ENCODE measurements around the gene XRCC1.

DNA sequence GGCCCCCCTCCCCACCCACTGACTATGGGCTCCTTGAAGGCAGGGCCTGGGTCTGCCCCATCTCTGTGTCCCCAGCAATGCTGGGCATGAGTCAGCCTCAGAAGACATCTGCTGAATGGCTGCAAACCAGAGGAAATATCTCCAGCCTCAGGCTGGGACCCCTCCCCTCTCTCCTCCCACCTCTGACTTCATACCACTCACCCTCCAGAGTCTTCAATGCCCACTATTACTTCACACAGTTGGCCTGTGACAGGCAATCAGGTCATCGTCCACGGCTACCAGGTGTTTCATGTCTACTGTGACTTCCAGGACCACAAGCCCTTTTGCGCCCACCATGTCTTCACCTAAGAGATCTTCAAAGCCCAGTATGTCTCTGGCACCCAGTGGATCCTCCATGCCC is 36.5 kb upstream of the XRCC1 start, which contains the start of gene SRRM5:
- TF ChIP-seq POLR2AphosphoS5 (IDR thresholded peaks at IDR 0.05), result no peak
- TF ChIP-seq, protein P1, sequence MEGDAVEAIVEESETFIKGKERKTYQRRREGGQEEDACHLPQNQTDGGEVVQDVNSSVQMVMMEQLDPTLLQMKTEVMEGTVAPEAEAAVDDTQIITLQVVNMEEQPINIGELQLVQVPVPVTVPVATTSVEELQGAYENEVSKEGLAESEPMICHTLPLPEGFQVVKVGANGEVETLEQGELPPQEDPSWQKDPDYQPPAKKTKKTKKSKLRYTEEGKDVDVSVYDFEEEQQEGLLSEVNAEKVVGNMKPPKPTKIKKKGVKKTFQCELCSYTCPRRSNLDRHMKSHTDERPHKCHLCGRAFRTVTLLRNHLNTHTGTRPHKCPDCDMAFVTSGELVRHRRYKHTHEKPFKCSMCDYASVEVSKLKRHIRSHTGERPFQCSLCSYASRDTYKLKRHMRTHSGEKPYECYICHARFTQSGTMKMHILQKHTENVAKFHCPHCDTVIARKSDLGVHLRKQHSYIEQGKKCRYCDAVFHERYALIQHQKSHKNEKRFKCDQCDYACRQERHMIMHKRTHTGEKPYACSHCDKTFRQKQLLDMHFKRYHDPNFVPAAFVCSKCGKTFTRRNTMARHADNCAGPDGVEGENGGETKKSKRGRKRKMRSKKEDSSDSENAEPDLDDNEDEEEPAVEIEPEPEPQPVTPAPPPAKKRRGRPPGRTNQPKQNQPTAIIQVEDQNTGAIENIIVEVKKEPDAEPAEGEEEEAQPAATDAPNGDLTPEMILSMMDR (IDR thresholded peaks at IDR 0.05), result no peak

Data from breast epithelium (tissue), 3 donors.